HG03060 (cell line): ENCODE data around the gene ZMYND8.
"Not testable (repeated sequence)": the region's sequence is repeated elsewhere in the genome, so short reads cannot be mapped to it uniquely, and the experiment has no call there.

ENCODE experiments used
- ATAC-seq: cut with Tn5 transposase; IDR thresholded peaks from one replicate; pipeline ENCODE4 v1.9.1; 2021; ENCODE audit warnings: low read depth, moderate number of reproducible peaks; ENCODE audit not compliant: unreplicated experiment

The ZMYND8 gene

GRCh38 chr20:47215653-47216397, 140.7 kb downstream of the ZMYND8 start:
- no peak for ATAC-seq

- ATAC-seq: no peak
These were observed 142.5 kb downstream of the ZMYND8 start for GRCh38 chr20:47213966-47214365.

- ATAC-seq: no peak
These were observed 143.8 kb downstream of the ZMYND8 start for GRCh38 chr20:47212606-47213207.

- ATAC-seq: no peak
These were observed 145.5 kb downstream of the ZMYND8 start for GRCh38 chr20:47211036-47211435.

- no peak for ATAC-seq
These were observed 146.0 kb downstream of the ZMYND8 start for GRCh38 chr20:47210470-47210869.

- ATAC-seq: no peak
These were observed 146.5 kb downstream of the ZMYND8 start for GRCh38 chr20:47209982-47210381.

GRCh38 chr20:47208534-47209174, 147.8 kb downstream of the ZMYND8 start:
- no peak for ATAC-seq

- no peak for ATAC-seq
These were observed 149.4 kb downstream of the ZMYND8 start for GRCh38 chr20:47206962-47207641.

- ATAC-seq: not testable (repeated sequence)
These were observed 149.9 kb downstream of the ZMYND8 start for GRCh38 chr20:47206552-47206951.

GRCh38 chr20:47205577-47206123, 150.8 kb downstream of the ZMYND8 start:
- no peak for ATAC-seq

- ATAC-seq: not testable (repeated sequence)
These were observed 151.7 kb downstream of the ZMYND8 start for GRCh38 chr20:47204850-47205122.

GRCh38 chr20:47204008-47204849, 152.3 kb downstream of the ZMYND8 start:
- ATAC-seq: no peak

GRCh38 chr20:47202733-47203667, 153.5 kb downstream of the ZMYND8 start:
- no peak for ATAC-seq

GRCh38 chr20:47201074-47201730, 155.3 kb downstream of the ZMYND8 start:
- no peak for ATAC-seq

- ATAC-seq: no peak
These were observed 157.4 kb downstream of the ZMYND8 start for GRCh38 chr20:47198996-47199552.

GRCh38 chr20:47198254-47198671, 158.2 kb downstream of the ZMYND8 start:
- no peak for ATAC-seq

GRCh38 chr20:47196091-47197081, 160.1 kb downstream of the ZMYND8 start:
- ATAC-seq: no peak
